Anterior cingulate cortex (tissue), 58 donors: ENCODE measurements around the gene TYW1B.
"Not testable (repeated sequence)": the region's sequence is repeated elsewhere in the genome, so short reads cannot be mapped to it uniquely, and the experiment has no call there.

Source experiments
- DNase-seq, 58 donors: peaks; one replicate each; lab custom pipeline; 2025; lab: John Stamatoyannopoulos, UW

Gene TYW1B

GRCh38 chr7:72706521-72706920, 121.5 kb downstream of the TYW1B start:
- DNase-seq = no peak

GRCh38 chr7:72705693-72706092, 122.3 kb downstream of the TYW1B start:
- DNase-seq = peak in 2 of 58 donors; percentile 1 to 4

- DNase-seq = no peak
These were observed 123.1 kb downstream of the TYW1B start for GRCh38 chr7:72704894-72705293.

DNA sequence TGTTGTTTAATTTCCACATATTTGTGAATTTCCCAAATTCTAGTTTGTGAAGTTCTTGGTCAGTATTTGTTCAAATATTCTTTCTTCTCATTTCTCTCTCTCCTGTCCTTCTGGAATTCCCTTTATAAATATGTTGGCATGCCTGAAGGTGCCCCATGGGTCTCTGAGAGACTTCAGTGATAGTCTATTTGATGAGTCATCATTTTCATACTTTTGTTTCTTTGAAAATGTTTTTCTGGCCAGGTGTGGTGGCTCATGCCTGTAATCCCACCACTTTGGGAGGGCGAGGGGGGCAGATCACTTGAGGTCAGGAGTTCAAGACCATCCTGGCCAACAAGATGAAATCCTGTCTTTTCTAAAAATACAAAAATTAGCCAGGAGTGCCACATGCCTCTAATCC, 127.5 kb downstream of the TYW1B start:
- DNase-seq = not testable (repeated sequence)

GRCh38 chr7:72697066-72697465, 130.9 kb downstream of the TYW1B start:
- not testable (repeated sequence) for DNase-seq

GRCh38 chr7:72696643-72697042, 131.4 kb downstream of the TYW1B start:
- not testable (repeated sequence) for DNase-seq

DNA sequence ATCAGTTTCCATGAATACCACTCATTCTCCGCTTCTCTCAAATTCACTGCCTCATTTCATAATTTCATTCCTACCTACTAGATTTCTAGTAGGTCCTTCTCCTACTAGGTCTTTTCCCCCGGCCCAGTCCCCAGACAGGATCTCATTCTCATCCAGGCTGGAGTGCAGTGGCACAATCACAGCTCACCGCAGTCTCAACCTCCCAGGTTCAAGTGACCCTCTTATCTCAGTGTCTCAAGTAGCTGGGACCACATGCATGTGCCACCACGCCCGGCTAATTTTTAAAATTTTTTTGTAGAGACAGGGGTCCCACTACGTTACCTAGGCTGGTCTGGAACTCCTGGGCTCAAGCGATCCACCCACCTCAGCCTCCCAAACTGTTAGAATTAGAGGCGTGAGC, 132.5 kb downstream of the TYW1B start:
- not testable (repeated sequence) for DNase-seq

- not testable (repeated sequence) for DNase-seq
These were observed 136.6 kb downstream of the TYW1B start for GRCh38 chr7:72691442-72691841.

GRCh38 chr7:72690177-72690576, 137.8 kb downstream of the TYW1B start:
- DNase-seq = not testable (repeated sequence)

GRCh38 chr7:72689344-72689743, 138.7 kb downstream of the TYW1B start:
- not testable (repeated sequence) for DNase-seq

DNA sequence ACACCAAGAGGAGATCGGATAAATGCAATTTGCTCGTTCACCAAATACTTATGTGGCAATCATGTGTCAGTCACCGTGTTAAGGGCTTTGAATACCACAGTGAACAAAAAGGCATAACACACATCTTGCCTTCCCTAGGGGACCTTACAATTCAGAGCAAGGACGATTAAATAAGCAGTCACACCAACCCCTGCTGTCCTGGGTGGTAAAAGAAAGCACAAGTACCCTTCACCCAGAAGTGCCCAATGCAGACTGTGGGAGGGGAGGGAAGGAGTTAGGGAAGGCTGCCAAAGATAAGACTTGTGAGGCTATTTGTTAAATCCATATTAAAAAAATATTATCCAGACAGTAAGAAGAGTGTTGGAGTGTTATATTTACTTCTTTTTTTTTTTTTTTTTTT, 146.8 kb downstream of the TYW1B start:
- DNase-seq = not testable (repeated sequence)

DNA sequence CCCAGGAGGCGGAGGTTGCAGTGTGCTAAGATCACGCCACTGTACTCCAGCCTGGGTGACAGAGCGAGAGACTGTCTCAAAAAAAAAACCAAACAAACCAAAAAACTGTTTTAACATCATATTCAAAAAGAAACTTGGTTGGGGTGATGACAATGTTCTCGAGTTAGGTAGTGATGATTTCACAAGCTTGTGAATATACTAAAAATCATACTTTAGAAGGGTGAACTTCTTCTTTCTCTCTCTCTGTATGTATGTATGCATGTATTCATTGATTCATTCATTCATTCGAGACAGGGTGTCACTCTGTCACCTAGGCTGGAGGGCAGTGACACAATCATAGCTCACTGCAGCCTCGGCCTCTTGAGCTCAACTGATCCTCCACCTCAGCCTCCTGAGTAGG, 151.1 kb downstream of the TYW1B start:
- not testable (repeated sequence) for DNase-seq

DNA sequence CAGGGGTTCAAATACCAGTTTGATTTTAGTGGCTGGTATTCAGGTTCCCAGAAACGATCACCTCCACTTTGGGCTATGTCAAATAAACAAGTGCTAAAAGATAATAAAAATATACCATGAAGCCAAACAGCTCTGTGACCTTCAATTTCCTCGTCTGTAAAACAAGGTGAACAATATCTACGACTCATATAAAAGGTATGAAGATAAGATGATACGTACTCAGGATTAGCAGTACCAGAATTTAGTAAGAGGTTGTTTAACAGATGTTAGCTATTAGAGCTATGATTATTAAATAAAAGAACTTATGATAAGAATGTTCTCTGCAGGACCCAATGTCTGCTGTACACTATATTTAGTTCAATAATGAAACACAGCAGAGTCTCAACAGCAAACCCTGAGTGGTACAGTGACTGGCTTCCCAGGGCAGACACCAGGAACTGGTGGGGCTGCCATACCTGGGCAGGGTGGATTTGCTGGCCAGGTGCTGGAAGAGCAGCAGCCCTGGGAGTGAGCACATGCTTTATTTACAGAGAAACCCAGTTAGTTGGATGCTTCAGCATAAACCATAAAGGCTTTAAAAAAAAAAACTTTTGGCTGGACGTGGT, 151.8 kb downstream of the TYW1B start:
- DNase-seq = not testable (repeated sequence)

GRCh38 chr7:72675686-72676085, 152.3 kb downstream of the TYW1B start:
- not testable (repeated sequence) for DNase-seq

- DNase-seq = no peak
These were observed 153.6 kb downstream of the TYW1B start for GRCh38 chr7:72674394-72674793.

DNA sequence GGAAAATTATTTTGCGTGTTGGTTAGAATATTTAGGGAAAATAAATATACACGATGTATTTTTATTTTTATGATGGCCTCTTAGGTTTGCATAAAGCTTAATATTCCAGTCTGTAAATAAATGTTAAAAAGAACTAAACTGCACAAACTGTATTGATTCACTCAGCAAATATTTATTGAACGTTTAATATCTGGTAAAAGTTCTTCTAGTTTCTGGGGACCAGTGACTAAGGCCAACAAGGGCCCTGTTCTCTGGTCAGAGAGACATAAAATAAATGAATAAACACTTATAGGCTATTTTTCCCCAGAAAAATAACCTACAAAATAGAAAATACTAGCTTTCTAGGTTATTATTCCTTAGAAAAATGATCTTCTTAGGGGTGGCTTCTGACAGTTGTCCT, 157.2 kb downstream of the TYW1B start:
- not testable (repeated sequence) for DNase-seq

- DNase-seq = not testable (repeated sequence)
These were observed 159.6 kb downstream of the TYW1B start for GRCh38 chr7:72668435-72668834.

GRCh38 chr7:72667049-72667448, 161.0 kb downstream of the TYW1B start:
- not testable (repeated sequence) for DNase-seq

- not testable (repeated sequence) for DNase-seq
These were observed 179.4 kb downstream of the TYW1B start for GRCh38 chr7:72648574-72648973.

- not testable (repeated sequence) for DNase-seq
These were observed 184.3 kb downstream of the TYW1B start for GRCh38 chr7:72643708-72644107.

- not testable (repeated sequence) for DNase-seq
These were observed 186.3 kb downstream of the TYW1B start for GRCh38 chr7:72641485-72642248.

GRCh38 chr7:72640740-72641139, 187.3 kb downstream of the TYW1B start:
- DNase-seq = not testable (repeated sequence)
